ENCODE results near the gene QPCTL. TPM values are rescaled to one million over a fixed set of nuclear protein-coding genes. Genes with fewer than 3 reads are reported as not detected.
A peak's percentile ranks its signal among the peaks of the same experiment; 100 is the strongest.

Gene QPCTL
- total and polyA plus RNA-seq, 10 of the 15 experiments (the other 5 are each of a cell fraction or from before 2014, with no cell fraction given), result 1.1 to 22.6 (median 11.2) TPM

- no peak for TF ChIP-seq CBX3 (IDR thresholded peaks at IDR 0.05; ENCODE audit: borderline replicate concordance, low read depth)
- no peak for TF ChIP-seq CTCF (IDR thresholded peaks at IDR 0.05 in 2 of 3, conservative IDR thresholded peaks at IDR 0.05 in 1 of 3; ENCODE audit: control insufficient read depth in 2 of 3, extremely low read depth in 1 of 3, insufficient read depth in 1 of 3, low read depth in 3 of 3, low read length in 3 of 3)
- TF ChIP-seq IKZF1 (conservative IDR thresholded peaks at IDR 0.05), result peak; percentile 44
- TF ChIP-seq MEF2A (IDR thresholded peaks at IDR 0.05; ENCODE audit: insufficient read depth, low read depth, low read length), result no peak
- TF ChIP-seq ZBTB11 (CRISPR knock-in tag; IDR thresholded peaks at IDR 0.05), result no peak
- no peak for TF ChIP-seq ZNF207 (IDR thresholded peaks at IDR 0.05; ENCODE audit: borderline replicate concordance)
- TF ChIP-seq BCLAF1 (IDR thresholded peaks at IDR 0.05), result no peak
- TF ChIP-seq ATF3 (IDR thresholded peaks at IDR 0.05; ENCODE audit: borderline replicate concordance, extremely low read depth, low read depth, low read length), result no peak
- TF ChIP-seq CEBPB (IDR thresholded peaks at IDR 0.05; ENCODE audit: borderline replicate concordance in 1 of 2, low read depth in 2 of 2, low read length in 2 of 2), result no peak
- no peak for TF ChIP-seq ASH2L (IDR thresholded peaks at IDR 0.05; ENCODE audit: borderline replicate concordance, low read depth)
- 0 out of 2 replicates have a peak, but pooled peaks have one; percentile 20 for TF ChIP-seq JUND (IDR thresholded peaks at IDR 0.05; ENCODE audit: low read depth, low read length)
- no peak for TF ChIP-seq WRNIP1 (IDR thresholded peaks at IDR 0.05; ENCODE audit: borderline replicate concordance, low read depth, low read length)
- TF ChIP-seq SMAD1 (IDR thresholded peaks at IDR 0.05; ENCODE audit: low read depth, partially characterized antibody), result peak; percentile 40
- TF ChIP-seq PML (IDR thresholded peaks at IDR 0.05; ENCODE audit: low read length), result peak; percentile 67; the same call in 1 of the 2 replicates
- TF ChIP-seq CEBPZ (IDR thresholded peaks at IDR 0.05; ENCODE audit: low read depth, low read length), result no peak
- TF ChIP-seq NFYA (IDR thresholded peaks at IDR 0.05; ENCODE audit: borderline replicate concordance, low read depth, low read length), result no peak
- no peak for TF ChIP-seq ZNF217 (IDR thresholded peaks at IDR 0.05)
These were observed 815 bp upstream of the QPCTL start, which contains the start of gene SNRPD2 (continued) for GRCh38 chr19:45691516-45692186.
